SH-SY5Y (cell line): ENCODE results near the gene TAF10.

Source experiments
- GATA2 ChIP-seq: IDR thresholded peaks from 2 replicates; pipeline ENCODE4 v1.6.1; 2011; ENCODE audit warnings: mild to moderate bottlenecking, low read depth, low read length
- GATA3 ChIP-seq: IDR thresholded peaks from 2 replicates; pipeline ENCODE4 v1.6.1; 2011; ENCODE audit warnings: low read depth, mild to moderate bottlenecking, low read length, moderate library complexity

DNA sequence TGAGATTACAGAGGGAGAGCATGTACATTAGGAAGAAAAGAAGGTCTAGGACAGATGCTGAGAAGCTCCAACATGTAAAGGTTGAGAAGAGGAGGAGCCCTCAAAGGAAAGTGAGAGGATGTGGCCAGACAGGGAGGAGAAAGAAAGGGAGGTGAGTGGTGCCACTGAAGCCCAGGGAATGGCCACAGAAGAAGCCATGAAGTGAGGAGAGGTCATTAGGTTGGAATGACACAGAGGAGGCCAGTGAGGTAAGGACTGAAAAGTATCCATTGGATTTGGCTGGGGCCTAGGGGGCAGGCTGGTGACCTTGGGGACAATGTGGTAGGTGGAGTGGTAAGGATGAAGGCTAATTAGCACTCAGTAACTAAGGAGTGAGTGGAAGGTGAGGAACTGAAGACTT lies 46.6 kb upstream of the TAF10 start:
- TF ChIP-seq GATA2 (no peak), GATA3 (no peak)
